ENCODE results near the gene CDC42EP2.

Gene CDC42EP2

DNA sequence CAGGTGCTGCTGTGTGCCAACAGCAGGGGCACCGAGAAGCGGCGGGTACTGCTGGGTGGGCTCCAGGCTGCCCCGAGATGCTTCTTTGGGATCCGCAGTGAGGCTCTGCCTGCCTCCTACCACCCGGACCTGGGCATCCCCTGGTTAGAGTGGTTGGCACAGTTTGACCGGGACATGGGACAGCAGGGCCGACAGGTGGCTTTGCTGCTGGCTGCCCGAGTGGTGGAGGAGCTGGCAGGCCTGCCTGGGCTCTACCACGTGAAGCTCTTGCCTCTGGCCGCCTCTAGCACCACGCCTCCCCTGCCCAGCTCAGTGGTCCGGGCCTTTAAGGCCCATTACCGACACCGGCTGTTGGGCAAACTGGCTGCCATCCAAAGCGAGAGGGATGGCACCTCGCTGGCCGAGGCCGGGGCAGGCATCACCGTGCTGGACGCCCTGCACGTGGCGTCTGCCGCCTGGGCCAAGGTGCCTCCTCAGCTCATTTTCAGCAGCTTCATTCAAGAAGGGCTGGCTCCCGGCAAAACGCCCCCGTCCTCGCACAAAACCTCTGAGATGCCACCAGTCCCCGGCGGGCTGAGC, 41.8 kb downstream of the CDC42EP2 start:
- DNase-seq = no peak

GRCh38 chr11:65357856-65358356, 43.2 kb downstream of the CDC42EP2 start:
- no peak for DNase-seq

DNA sequence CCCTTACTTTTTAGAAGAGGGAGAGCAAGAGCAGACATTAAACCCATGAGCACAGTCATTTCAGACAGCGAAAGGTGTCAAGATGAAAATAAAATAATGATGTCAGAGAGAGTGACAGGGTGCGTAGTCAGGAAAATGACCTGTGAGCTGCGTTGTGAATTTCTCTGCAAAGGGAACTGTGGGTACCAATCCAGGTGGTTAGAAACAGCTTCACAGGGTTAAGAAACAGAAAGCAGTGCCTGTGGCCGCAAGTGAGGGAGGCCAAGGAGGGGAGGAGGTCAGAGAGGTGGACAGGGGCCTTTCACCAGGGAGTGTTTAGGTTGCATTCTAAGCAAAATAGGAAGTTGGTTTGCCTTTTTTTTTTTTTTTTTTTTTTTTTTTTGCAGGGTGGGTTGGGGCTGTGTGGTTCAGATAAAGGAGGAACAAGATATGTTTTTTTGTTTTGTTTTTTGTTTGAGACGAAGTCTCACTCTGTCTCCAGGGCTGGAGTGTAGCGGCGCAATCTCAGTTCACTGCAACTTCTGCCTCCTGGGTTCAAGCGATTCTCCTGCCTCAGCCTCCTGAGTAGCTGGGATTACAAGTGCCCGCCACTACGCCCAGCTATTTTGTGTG, 47.8 kb downstream of the CDC42EP2 start:
- DNase-seq = peak; percentile 60 to 78 (median 68)

DNA sequence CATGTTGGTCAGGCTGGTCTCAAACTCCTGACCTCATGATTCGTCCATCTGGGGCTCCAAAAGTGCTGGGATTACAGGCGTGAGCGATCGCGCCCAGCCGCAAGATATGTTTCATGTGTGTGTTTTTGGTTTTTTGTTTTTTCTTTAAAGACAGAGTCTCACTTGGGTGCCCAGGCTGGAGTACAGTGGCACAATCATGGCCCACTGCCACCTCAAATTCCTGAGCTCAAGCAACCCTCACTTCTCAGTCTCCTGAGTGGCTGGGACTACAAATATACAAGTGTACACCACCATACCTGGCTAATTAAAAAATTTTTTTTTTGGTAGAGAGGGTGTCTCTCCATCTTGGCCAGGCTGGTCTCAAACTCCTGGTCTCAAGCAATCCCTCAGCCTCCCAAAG, 48.3 kb downstream of the CDC42EP2 start:
- no peak for DNase-seq

GRCh38 chr11:65363770-65364169, 49.1 kb downstream of the CDC42EP2 start:
- DNase-seq = no peak

DNA sequence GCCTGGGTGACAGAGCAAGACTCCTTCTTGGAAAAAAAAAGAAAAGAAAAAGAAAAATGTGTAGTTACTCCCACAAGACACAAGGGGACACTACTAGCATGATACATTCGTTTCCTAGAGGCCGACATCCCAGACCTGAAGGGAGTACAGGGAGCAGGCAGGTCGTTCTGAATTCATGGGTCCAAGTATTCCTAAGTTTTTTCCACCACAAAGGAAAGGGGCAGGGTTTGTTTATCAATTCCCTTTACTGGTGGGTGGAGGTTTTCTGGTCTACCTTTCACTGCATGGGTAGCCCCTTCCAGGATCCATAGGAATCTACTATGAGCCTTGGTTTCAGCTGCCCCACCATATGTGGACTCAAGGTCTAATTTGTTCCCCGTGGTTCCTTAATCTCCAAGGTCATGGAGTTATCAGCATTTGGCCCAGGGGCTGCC, 51.7 kb downstream of the CDC42EP2 start:
- peak; percentile 60 to 88 (median 74) for DNase-seq

GRCh38 chr11:65370659-65371049, 56.0 kb downstream of the CDC42EP2 start:
- no peak for DNase-seq
